A673 (cell line): ENCODE data around the gene DIDO1. TPM values are rescaled to one million over a fixed set of nuclear protein-coding genes. Genes with fewer than 3 reads are reported as not detected.

Experiments used
- BruUV-seq: library from RNA; stranded (reverse); fragments of 400-500 nt; replicated peaks from 2 replicates; lab custom pipeline; 2021; lab: Mats Ljungman, UMichigan
- CTCF ChIA-PET: fragments of 300-600 bp; sonication (Branson Sonifier 250); formaldehyde crosslinking; loops from one replicate; lab custom pipeline; 2022; ENCODE audit warnings: antibody characterized with exemption; lab: Charles Lee
- POLR2A ChIA-PET: fragments of 300-600 bp; sonication (Branson Sonifier 250); formaldehyde crosslinking; loops from one replicate; lab custom pipeline; 2022; ENCODE audit warnings: antibody characterized with exemption; ENCODE audit not compliant: low non-redundant PET; lab: Charles Lee
- DNase-seq: peaks from one replicate; pipeline ENCODE4 v3.0.0-alpha.2; 2015; ENCODE audit warnings: low spot score
- H3K27ac ChIP-seq: fragments of 200-600 bp; sonication (generic); 2 replicates; pipeline ENCODE4 v1.5.1; 2016; ENCODE audit warnings: mixed run types, low read depth, mild to moderate bottlenecking, mixed read lengths, antibody characterized with exemption, low read length; ENCODE audit not compliant: poor library complexity, severe bottlenecking
- H3K27me3 ChIP-seq: fragments of 200-600 bp; sonication (generic); replicated peaks from 2 replicates; pipeline ENCODE4 v1.6.1; 2017; ENCODE audit warnings: mixed run types, low read depth, mild to moderate bottlenecking, mixed read lengths, antibody characterized with exemption, low read length; ENCODE audit not compliant: insufficient read depth, poor library complexity
- H3K36me3 ChIP-seq: fragments of 200-600 bp; sonication (generic); 2 replicates; pipeline ENCODE4 v1.6.1; 2016; ENCODE audit warnings: mixed run types, mild to moderate bottlenecking, mixed read lengths, antibody characterized with exemption, low read length; ENCODE audit not compliant: insufficient read depth, poor library complexity, severe bottlenecking
- H3K4me1 ChIP-seq: fragments of 200-600 bp; sonication (generic); 2 replicates; pipeline ENCODE4 v1.6.1; 2017; ENCODE audit warnings: mixed run types, mild to moderate bottlenecking, mixed read lengths, antibody characterized with exemption, low read length; ENCODE audit not compliant: insufficient read depth, poor library complexity, severe bottlenecking
- H3K4me3 ChIP-seq: fragments of 200-600 bp; sonication (generic); 2 replicates; pipeline ENCODE4 v1.5.1; 2016; ENCODE audit warnings: low read depth, mixed run types, mild to moderate bottlenecking, mixed read lengths, low read length; ENCODE audit not compliant: poor library complexity, severe bottlenecking
- H3K9me3 ChIP-seq: fragments of 200-600 bp; sonication (generic); 2 replicates; pipeline ENCODE4 v1.6.1; 2016; ENCODE audit warnings: mixed run types, low read depth, mild to moderate bottlenecking, mixed read lengths, antibody characterized with exemption, low read length; ENCODE audit not compliant: poor library complexity, severe bottlenecking
- CTCF ChIP-seq: fragments of 300-800, 200-600 bp; sonication (generic); conservative IDR thresholded peaks from 2 replicates; pipeline ENCODE4 v1.5.1; 2017; ENCODE audit warnings: low read depth, mild to moderate bottlenecking, antibody characterized with exemption, low read length, moderate library complexity, mixed read lengths
- EZH2 ChIP-seq: fragments of 200-600 bp; sonication (generic); IDR thresholded peaks from 2 replicates; pipeline ENCODE4 v1.6.1; 2017; ENCODE audit warnings: borderline replicate concordance, low read depth, mild to moderate bottlenecking, mixed read lengths, antibody characterized with exemption, low read length; ENCODE audit not compliant: poor library complexity, severe bottlenecking
- intact Hi-C: fragments of 100-400 bp; cut with micrococcal nuclease; formaldehyde crosslinking; loops from one replicate; pipeline ENCODE4 v1.10.0; 2022; ENCODE audit not compliant: unreplicated experiment
- total RNA-seq: library from RNA; stranded (reverse); gene quantifications from 2 replicates; pipeline ENCODE4 v1.2.3, GENCODE V29; 2021

DIDO1 gene
- total RNA-seq, 1 experiment from 2014 or later, result 64.4 TPM

DNA sequence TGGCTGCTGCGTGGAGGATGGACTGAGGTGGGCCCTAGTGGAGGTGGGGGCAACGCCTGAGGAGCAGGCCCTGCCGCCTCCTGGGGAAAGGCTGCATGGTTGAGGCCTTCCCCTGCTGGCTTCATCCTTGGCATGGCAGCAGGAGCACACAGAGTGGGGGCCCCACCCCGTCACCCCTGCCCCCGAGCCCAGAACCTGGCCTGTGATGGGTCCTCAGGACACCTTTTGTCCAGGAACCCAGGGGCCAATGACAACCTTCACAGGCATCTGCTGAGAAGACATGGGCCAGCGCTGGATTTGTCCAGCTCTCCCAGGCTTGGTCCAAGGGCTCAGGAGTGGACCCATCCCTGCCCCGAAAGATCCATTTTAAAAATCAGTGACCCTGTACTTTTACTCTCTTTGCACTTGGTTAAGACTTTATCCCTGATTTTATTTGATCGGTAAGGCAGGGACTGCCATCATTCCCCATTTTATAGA lies 25.6 kb upstream of the DIDO1 start:
- Histone ChIP-seq H3K4me3 (no peak overlapping the region), H3K9me3 (no peaks in the 10 kb centered on the region), H3K27me3 (no peaks in the 10 kb centered on the region), H3K36me3 (peaks cover 22% of the 10 kb centered on the region), H3K27ac (no peak overlapping the region), H3K4me1 (peaks cover 6% of the 10 kb centered on the region)
- CTCF ChIA-PET, result no interaction called here
- intact Hi-C loops, result no loop called here
- no peak for DNase-seq
- BruUV-seq, result no TSS peak
- POLR2A ChIA-PET, result no interaction called here
- TF ChIP-seq CTCF (no peak), EZH2 (no peak)

DNA sequence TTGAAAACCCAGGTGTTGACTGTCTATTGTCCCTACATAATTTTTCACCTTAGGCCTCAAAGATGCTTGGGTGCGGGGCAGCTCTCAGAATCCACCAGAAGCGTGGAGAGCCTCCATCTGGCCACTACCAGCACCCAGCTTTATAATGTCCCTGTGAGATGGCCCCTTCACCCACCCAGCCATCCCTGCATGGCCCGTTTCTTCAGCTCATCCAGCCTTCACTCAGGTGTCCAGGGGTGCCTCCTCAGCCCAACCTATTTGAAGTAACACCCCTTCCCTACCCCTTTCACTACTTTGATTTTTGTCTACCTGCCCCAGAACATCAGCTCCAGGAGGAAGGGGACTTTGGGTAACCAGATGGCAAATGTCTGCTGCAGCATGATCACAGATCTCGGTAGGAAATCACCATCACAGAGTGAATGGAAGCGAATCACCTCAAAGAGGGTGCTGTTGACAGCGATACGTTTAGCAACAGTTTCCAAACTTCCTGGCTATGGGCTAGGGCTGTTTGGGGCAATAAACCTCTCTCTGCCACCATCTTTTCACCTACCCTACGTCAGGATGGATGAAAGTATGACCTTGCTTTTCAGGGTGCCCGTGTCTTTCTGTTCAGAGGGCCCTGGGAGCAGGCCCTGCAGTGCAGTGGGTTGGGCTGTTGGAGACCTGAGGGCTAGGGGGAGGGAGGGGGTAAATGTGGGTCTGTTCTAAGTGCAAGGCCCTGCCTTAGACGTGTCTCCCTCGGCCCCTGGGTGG lies 25.0 kb upstream of the DIDO1 start:
- no peak overlapping the region for H3K27ac ChIP-seq
- no peak for DNase-seq
- peaks cover 6% of the 10 kb centered on the region for H3K4me1 ChIP-seq
- H3K4me3 ChIP-seq, result no peak overlapping the region
- intact Hi-C loops, result no loop called here
- no TSS peak for BruUV-seq
- no peaks in the 10 kb centered on the region for H3K27me3 ChIP-seq
- POLR2A ChIA-PET, result no interaction called here
- CTCF ChIA-PET, result no interaction called here
- H3K9me3 ChIP-seq, result no peaks in the 10 kb centered on the region
- TF ChIP-seq EZH2, result no peak
- TF ChIP-seq CTCF, result no peak
- H3K36me3 ChIP-seq, result peaks cover 29% of the 10 kb centered on the region

DNA sequence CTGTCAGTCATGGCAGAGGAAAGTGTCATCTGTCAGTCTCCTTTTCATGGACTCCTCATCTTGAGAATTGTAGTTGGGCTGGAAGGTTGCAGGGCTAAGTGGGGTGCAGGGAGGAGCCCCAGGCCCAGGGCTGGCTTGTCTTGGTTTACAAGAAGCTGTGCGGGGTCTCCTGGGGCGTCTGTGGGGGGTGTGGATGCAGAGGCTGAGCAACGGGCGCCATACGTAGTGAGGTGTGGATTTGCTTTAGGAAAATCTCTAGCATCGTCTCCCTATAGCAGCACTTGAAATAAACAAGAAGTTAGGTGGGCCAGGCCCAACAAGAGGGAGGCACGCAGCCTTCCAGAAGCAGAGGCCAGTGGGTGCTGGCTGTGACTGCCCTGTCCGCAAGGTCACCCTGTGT lies 24.4 kb upstream of the DIDO1 start:
- H3K4me1 ChIP-seq, result peaks cover 6% of the 10 kb centered on the region
- no peak for DNase-seq
- no peaks in the 10 kb centered on the region for H3K9me3 ChIP-seq
- TF ChIP-seq CTCF (no peak), EZH2 (no peak)
- peaks cover 34% of the 10 kb centered on the region for H3K36me3 ChIP-seq
- intact Hi-C loops, result no loop called here
- no peaks in the 10 kb centered on the region for H3K27me3 ChIP-seq
- CTCF ChIA-PET, result no interaction called here
- no peak overlapping the region for H3K4me3 ChIP-seq
- POLR2A ChIA-PET, result no interaction called here
- BruUV-seq, result no TSS peak
- no peak overlapping the region for H3K27ac ChIP-seq
